Lower leg skin (tissue), 3 donors: Measurements from ENCODE around the gene ZNF586.

Source experiments
- POLR2A ChIP-seq, 2 donors: fragments of 450-650 bp; IDR thresholded peaks; one replicate each; pipeline ENCODE4 v1.6.1; 2016 to 2017; ENCODE audit warnings: antibody characterized with exemption in 2 of 2, mild to moderate bottlenecking in 1 of 2, moderate library complexity in 1 of 2
- TF ChIP-seq, protein P1 (sequence below), 3 donors: fragments of 450-650 bp; IDR thresholded peaks; one replicate each; pipeline ENCODE4 v1.5.1; 2016; ENCODE audit warnings: antibody characterized with exemption in 3 of 3, mild to moderate bottlenecking in 3 of 3, moderate library complexity in 2 of 3

DNA sequence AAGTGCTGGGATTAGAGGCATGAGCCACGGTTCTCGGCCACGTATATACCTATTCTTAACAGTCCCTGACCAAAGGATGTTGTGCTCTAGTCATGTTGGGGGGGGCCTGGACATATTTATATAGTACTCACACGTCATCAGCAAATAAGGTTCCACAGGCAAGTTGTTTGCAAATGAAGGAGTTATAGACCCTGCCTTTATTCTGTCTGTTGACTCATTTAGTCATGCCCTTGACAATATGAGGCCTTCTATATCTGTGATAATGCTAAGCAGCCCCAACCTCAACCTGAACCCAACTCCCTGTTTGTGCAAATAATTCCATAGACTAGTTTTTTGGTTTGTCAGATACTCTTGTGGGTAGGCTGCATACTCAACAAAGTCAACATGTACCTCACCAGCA, 8.9 kb downstream of the ZNF586 start:
- TF ChIP-seq, protein P1, sequence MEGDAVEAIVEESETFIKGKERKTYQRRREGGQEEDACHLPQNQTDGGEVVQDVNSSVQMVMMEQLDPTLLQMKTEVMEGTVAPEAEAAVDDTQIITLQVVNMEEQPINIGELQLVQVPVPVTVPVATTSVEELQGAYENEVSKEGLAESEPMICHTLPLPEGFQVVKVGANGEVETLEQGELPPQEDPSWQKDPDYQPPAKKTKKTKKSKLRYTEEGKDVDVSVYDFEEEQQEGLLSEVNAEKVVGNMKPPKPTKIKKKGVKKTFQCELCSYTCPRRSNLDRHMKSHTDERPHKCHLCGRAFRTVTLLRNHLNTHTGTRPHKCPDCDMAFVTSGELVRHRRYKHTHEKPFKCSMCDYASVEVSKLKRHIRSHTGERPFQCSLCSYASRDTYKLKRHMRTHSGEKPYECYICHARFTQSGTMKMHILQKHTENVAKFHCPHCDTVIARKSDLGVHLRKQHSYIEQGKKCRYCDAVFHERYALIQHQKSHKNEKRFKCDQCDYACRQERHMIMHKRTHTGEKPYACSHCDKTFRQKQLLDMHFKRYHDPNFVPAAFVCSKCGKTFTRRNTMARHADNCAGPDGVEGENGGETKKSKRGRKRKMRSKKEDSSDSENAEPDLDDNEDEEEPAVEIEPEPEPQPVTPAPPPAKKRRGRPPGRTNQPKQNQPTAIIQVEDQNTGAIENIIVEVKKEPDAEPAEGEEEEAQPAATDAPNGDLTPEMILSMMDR (IDR thresholded peaks at IDR 0.05): no peak
- no peak for TF ChIP-seq POLR2A (IDR thresholded peaks at IDR 0.05)
